GM12865 (cell line): ENCODE data around the gene HNF4A.

ENCODE experiments used
- DNase-seq: peaks from one replicate; pipeline ENCODE4 v3.0.0; 2010; ENCODE audit warnings: low read depth
- H3K4me3 ChIP-seq: 2 replicates; pipeline ENCODE4 v1.5.1; 2011; ENCODE audit warnings: mild to moderate bottlenecking, low read depth, low read length, control low read depth
- TF ChIP-seq, protein P1 (sequence below): IDR thresholded peaks from 2 replicates; pipeline ENCODE4 v1.5.1; 2011; ENCODE audit warnings: low read length, control low read depth, low read depth, inconsistent platforms; ENCODE audit not compliant: insufficient read depth; ENCODE audit errors: missing control alignments

Gene HNF4A

DNA sequence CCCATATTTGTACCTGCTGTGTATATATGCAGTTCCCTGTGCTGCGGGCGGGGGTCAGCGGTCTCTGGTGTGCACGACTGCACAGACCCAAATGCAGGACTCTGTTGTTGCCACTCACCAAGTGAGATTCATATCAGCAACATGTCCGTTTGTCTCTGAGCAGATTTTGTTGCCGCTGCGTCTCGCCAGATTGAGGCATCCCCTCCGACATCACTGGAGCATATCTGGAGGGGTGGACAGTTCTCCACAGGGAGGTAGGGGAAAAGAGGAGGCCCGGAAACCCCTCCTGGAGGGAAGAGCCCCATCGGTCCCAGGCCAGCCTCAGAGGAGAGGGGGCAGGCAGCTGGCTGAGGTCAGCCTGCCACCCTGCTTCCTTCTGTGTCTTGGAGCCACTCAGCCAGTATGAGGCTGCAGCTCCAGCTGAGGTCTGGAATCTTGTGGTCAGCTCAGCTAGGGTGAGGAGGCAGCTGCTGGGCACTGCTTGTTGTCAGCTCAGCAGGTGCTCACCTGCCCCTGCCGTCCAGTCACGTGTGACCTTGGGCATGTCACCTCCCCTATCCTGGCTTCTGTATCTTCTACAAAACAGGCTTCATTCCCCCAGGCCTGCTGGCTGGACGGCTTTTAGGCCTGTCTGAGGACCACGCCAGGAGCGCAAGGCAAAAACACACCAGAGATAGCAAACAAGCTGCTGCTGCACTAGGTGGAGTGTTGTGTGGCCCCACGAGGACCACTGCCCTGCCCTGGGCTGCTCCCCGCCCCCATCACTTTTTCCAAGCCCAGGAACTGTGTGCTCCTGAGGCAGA lies 47.1 kb downstream of the HNF4A start:
- no peak overlapping the region for H3K4me3 ChIP-seq
- TF ChIP-seq, protein P1, sequence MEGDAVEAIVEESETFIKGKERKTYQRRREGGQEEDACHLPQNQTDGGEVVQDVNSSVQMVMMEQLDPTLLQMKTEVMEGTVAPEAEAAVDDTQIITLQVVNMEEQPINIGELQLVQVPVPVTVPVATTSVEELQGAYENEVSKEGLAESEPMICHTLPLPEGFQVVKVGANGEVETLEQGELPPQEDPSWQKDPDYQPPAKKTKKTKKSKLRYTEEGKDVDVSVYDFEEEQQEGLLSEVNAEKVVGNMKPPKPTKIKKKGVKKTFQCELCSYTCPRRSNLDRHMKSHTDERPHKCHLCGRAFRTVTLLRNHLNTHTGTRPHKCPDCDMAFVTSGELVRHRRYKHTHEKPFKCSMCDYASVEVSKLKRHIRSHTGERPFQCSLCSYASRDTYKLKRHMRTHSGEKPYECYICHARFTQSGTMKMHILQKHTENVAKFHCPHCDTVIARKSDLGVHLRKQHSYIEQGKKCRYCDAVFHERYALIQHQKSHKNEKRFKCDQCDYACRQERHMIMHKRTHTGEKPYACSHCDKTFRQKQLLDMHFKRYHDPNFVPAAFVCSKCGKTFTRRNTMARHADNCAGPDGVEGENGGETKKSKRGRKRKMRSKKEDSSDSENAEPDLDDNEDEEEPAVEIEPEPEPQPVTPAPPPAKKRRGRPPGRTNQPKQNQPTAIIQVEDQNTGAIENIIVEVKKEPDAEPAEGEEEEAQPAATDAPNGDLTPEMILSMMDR: no peak
- no peak for DNase-seq

DNA sequence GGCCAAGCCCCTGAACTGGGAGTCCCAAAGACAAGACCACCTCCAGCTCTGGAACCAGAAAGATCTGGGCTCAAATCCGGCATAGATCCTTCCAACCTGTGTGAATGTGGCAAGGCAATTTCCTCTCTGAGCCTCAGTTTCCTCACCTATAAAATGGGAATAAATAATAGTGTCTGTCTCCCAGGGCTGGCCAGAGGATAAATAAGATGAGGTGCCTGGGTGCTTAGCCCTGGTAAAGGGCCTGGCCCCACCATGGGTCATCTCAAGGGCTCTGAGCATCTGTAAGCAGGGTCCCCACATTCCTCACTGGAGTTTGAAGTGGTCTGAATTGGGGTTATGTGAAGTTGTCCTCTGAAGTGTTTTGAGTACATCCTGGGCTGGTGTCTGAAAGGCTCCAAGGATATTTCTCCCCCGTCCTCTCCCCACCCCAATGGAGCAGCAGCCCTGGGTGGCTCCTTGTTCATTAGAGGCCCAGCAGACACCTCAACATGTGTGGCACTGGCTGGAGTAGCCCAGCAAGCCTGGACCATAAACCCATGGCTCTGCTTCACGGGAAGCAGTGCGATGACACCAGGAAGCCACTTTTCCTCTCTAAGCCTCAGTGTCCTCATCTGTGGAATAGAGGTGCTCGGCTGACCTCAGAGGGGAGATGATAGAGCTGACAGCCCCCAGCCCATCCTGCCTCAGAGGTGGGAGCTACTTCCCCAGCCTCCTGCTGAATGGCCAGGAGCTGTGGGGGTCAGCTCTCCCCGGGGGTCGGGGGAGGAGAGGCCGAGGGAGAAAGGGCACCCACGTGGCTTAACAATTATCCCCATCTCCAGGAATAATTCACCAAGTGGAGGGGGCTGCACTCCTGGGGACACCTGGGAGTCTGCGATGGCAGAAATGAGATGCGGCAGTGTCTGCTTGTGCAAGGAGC lies 48.0 kb downstream of the HNF4A start:
- DNase-seq: no peak
- no peak overlapping the region for H3K4me3 ChIP-seq
- TF ChIP-seq, protein P1: no peak

DNA sequence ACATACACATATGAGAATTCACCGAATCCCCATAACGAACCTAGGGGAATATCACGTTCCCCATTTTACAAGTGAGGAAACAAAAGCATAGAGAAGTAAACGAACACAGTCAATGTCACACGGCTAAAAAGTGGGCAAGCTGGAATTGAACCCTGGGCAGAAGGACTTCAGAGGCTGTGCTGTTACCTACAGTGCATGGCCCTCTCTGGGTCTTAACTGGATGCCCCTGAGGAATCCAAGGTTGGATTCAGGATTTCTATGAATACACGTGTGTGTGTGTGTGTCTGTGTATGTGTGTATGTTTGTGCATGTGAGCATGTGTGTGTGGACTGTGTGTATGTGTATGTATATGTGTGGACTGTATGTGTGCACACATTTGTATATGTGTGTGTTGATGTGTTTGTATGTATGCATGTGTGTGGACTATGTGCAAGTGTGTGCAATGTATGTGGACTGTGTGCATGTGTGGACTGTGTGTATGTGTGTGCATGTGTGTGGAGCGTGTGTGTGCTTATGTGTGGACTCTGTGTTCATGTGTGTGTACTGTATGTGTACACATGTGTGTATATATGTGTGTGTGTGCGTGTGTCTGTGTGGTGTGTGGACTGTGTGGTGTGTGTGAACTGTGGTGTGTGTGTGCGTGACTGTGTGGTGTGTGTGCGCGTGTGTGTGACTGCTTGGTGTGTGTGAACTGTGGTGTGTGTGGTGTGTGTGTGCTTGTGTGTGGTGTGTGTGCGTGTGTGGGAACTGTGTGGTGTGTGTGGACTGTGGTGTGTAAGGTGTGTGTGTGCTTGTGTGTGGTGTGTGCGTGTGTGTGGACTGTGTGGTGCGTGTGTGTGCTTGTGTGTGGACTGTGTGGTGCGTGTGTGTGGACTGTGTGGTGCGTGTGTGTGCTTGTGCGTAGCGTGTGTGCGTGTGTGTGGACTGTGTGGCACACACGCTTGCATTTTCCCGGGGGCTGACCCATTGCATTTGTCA lies 49.0 kb downstream of the HNF4A start:
- no peak overlapping the region for H3K4me3 ChIP-seq
- TF ChIP-seq, protein P1: no peak
- no peak for DNase-seq

DNA sequence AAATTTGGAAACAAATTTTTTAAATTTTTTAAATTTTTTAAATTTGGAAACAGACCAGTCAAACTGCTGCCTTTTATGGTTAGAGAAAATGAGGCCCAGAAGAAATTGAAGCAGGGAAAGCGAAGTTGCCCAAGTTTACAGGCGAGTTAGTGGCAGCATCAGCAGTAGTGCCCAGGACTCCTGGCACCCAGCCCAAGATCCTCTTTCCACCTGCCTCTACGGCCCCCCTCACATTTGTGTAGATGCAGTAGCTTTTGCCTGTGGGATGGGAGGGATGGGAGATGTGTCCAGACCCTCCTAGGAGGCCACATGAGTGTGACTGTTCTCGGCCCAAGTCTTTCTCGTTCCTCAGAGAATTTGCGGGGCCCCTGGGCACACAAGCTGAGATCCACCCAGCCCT lies 49.8 kb downstream of the HNF4A start:
- TF ChIP-seq, protein P1: no peak
- no peak for DNase-seq
- H3K4me3 ChIP-seq: no peak overlapping the region

DNA sequence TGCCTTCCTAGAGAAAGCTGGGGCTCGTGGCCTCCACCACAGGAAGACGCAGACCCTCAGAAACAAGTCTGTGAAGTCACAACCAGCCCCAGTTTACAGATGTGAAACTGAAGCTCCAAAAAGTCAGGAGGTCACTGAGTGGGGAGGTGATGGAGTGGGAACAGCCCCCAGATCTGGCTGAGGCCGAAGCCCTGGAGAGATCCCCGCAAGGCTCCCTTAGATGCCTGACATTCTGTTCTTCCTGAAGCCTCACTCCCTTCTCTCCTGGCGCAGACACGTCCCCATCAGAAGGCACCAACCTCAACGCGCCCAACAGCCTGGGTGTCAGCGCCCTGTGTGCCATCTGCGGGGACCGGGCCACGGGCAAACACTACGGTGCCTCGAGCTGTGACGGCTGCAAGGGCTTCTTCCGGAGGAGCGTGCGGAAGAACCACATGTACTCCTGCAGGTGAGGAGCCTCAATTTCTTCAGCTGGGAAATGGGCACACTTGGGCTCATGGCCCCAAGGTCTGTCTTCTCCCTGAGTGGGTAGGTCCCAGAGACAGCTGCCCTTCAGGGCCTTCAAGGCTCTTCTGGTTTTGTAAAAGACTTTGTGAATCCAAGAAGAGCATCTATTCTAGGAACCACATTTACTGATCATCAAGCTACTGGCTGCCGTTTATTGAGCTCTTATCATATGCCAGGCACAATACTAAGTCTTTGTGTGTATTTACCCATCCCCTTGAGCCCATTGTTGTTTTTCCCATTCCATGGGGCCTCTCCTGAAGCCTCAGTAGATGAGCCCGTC lies 50.5 kb downstream of the HNF4A start:
- TF ChIP-seq, protein P1: no peak
- DNase-seq: no peak
- no peak overlapping the region for H3K4me3 ChIP-seq
